HG02943 (cell line): ENCODE measurements around the gene MYO1C.
A peak's percentile ranks its signal among the peaks of the same experiment; 100 is the strongest.
"Not testable (repeated sequence)": the region's sequence is repeated elsewhere in the genome, so short reads cannot be mapped to it uniquely, and the experiment has no call there.

Experiments
- ATAC-seq: cut with Tn5 transposase; IDR thresholded peaks from one replicate; pipeline ENCODE4 v1.9.1; 2021; ENCODE audit warnings: mild to moderate bottlenecking, low read depth, moderate library complexity; ENCODE audit not compliant: unreplicated experiment

MYO1C gene, protein sequence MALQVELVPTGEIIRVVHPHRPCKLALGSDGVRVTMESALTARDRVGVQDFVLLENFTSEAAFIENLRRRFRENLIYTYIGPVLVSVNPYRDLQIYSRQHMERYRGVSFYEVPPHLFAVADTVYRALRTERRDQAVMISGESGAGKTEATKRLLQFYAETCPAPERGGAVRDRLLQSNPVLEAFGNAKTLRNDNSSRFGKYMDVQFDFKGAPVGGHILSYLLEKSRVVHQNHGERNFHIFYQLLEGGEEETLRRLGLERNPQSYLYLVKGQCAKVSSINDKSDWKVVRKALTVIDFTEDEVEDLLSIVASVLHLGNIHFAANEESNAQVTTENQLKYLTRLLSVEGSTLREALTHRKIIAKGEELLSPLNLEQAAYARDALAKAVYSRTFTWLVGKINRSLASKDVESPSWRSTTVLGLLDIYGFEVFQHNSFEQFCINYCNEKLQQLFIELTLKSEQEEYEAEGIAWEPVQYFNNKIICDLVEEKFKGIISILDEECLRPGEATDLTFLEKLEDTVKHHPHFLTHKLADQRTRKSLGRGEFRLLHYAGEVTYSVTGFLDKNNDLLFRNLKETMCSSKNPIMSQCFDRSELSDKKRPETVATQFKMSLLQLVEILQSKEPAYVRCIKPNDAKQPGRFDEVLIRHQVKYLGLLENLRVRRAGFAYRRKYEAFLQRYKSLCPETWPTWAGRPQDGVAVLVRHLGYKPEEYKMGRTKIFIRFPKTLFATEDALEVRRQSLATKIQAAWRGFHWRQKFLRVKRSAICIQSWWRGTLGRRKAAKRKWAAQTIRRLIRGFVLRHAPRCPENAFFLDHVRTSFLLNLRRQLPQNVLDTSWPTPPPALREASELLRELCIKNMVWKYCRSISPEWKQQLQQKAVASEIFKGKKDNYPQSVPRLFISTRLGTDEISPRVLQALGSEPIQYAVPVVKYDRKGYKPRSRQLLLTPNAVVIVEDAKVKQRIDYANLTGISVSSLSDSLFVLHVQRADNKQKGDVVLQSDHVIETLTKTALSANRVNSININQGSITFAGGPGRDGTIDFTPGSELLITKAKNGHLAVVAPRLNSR

GRCh38 chr17:1492249-1493206 lies at the start of gene MYO1C:
Gene MYO1C, minus strand, starts transcription at chr17:1492686. Its CDS starts 199 bp downstream, at chr17:1492487.
- no peak for ATAC-seq

DNA sequence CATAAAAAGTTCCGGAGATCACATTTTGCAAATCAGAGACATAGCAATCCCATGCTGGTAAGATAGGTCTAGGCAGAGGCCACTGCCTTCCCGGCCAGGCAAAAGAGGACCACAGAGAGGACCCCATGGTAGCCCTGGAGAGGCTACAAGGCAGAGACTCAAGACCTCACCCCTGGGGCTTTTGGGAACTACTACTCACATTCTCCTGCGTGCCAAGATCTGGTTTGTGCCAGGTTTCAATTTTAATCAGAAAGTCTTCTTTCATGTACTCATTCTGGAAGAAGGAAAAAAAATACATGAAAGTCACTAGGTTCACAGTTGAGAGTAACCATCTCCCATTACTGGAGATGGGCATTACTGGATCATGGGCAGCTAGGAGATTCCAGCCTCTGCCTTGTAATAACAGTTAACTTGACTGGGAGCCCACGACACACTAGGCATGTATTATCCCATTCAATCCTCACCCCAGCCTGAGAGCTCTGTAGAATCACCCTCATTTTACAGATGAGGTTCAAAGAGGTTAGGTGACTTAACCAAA lies 49.0 kb upstream of the MYO1C start:
- no peak for ATAC-seq

- ATAC-seq: no peak
These were observed 47.3 kb upstream of the MYO1C start for GRCh38 chr17:1539811-1540210.

DNA sequence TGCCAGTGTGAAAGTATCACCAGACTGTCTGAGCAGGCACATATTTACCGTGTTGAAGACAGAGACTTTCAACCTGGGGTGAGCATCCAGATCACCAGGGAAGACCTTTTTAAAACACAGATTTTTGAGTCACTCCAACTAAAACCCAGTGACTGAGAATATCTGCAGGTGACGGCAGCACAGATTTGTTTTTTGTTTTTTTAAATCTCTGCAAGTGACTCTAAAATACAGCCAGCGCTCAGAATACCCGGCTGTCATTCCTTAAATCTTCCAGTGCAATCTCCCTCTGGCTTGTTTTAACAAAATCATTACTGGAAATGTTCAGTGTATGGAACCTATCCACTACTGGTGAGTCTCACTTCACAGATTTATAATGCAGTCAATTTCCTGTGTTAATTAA lies 43.3 kb upstream of the MYO1C start:
- ATAC-seq: no peak

DNA sequence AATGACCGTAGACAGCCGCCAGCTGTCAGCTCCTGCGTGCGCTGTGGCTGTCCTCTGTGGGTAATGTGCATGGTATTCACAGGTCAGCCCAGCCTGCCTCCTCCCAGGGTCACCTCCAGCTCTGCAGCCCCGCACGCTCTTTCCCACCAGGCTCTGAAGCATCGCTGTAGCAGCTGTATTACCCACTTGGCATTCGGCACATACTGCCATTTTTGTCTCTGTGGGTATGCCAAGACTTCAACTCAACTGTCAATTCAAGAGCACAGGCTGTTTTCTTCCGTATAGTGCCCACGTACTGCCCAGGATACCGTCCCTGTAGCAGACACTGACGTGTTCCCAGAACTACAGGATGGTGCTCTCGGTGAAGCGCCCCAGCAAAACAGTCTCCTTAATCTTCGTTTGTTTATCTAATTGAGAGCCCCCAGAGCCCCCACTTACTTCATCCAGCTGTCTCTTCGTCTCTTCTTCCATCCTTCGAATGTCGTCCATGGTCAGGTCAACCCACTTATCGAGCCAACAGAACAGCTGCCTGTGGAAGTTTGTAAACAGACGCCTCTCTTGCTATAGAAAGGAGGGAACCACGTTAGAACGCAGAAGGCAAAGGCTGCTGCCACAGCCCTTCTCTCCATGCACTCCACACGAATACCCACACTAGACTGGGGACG lies 41.3 kb upstream of the MYO1C start:
- ATAC-seq: no peak

GRCh38 chr17:1532836-1533602 lies 40.5 kb upstream of the MYO1C start:
- ATAC-seq: no peak

GRCh38 chr17:1529863-1530262 lies 37.4 kb upstream of the MYO1C start:
- no peak for ATAC-seq

DNA sequence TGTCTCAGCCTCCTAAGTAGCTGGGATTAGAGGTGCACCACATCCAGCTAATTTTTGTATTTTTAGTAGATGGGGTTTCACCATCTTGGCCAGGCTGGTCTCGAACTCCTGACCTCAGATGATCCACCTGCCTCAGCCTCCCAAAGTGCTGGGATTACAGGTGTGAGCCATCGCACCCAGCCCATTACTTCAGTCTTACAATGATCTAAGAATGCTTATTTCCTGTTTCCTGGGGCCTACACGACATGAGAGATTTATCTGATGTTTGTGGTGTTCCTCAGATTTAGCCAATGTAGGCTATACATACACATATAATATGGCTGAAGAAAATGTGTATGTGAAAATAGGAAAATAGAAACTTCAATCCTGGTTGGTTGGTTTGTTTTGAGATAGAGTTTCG lies 34.4 kb upstream of the MYO1C start:
- ATAC-seq: not testable (repeated sequence)

DNA sequence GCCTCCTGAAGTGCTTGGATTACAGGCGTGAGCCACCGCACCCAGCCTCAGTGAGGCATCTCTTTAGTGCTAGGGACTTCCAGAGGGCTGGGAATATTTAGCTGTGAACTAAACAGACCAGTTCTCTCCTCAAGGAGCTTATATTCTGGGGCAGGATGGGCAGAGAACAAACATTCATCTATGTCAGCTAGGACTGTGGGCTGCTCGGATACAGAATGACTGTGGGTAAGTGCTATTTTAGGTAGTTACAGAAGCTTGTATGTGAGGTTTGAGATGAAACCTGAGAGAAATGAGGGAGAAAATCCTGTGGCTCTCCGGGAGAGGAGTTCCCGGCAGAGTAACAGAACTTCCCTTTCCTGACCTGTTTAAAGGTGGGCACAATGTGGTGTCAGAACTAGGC lies 30.1 kb upstream of the MYO1C start:
- no peak for ATAC-seq

GRCh38 chr17:1521086-1521640 lies 28.7 kb upstream of the MYO1C start:
- ATAC-seq: no peak

DNA sequence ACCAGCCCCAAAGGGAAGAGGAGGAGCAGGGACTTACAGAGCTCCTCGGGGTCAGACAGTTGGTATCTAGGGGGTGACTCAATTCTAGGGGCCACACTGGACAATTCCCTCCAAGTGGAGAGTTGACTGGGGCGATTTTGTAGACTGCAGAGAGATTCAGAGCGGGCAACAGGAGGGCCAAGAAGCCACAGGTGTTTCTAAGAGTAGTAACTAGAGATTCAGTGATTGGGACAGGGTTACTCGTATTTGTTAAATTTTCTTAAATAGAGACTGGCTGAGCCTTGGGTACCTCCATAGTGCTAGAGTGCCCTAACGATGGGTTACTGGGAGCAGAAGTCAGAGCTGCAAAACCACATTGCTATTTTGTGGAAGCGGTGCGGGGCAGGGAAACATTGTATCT lies 27.2 kb upstream of the MYO1C start:
- no peak for ATAC-seq

GRCh38 chr17:1518410-1518809 lies 25.9 kb upstream of the MYO1C start:
- no peak for ATAC-seq

DNA sequence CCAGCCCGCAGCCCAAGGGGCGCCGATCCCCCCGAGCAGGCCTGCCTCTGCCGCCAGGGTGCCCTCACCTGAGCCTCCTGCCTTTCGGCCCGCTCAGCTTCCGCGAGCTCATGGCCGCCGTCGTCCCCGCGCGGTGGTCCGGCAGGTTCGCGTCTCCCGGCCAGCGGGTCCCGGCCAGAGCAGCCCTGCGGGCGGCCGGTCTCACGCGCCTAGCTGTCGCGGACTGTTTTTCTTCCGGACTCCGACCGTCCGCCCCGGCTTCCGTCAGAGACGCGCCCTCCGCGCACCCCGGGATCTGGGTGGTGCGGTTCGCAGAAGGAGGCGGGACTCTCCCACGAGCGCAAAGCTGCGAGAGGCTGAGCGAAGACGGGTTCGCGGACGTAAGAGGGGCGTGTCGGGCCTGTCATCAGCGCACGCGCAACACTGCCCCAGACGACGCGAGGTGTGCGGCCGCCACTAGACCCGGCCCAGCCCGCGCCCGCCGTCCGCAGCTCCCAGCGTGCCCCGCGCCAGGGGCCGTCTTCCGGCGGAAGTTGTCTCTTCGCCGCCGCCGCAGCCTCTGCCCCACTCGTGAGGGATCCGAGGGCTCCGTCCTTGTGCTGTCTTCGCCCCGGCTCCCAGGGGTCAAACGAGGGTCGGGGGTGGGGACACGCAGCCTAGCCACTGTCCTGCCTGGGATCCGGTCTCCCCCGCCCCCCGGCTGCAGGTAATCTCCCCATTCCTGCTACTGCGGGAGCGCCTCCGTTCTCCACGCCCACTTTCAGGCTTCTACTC lies 24.1 kb upstream of the MYO1C start, which contains the start of gene INPP5K:
INPP5K (minus strand) TSS at position 225 of the 774 bp plus-strand sequence; CDS start at position 112, 113 bp downstream.
- peak; percentile 88 for ATAC-seq

GRCh38 chr17:1515640-1516387 lies 23.3 kb upstream of the MYO1C start:
- no peak for ATAC-seq

GRCh38 chr17:1512351-1512750 lies 19.9 kb upstream of the MYO1C start:
- ATAC-seq: no peak

DNA sequence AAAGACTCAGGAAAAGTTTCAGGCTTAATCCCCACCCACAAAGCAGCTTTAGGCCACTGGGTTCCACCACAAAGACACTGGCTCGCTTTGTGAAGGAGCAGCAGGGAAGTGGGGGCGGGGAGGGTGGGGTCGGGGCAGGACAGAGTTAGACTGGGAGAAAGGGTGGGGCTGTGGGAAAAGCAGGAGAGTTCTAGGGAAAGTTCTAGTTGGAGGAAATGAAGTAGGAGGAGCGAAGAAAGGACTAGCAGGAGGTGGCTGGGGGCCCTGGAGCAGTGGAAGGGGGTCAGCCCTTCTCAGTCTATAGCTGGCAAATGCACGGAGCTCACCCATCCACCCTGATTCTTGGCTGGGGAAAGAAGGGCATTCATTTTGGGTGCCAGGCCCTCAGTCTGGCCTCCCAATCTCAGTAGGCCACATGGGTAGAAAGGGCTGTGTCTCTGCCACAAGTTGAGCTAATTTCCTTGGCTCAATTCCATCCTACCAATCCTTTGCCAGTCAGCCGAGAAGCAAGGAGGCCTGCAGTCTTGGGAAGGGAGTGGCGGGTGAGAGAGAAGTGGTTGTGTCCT lies 19.4 kb upstream of the MYO1C start:
- ATAC-seq: no peak
